Lung microvascular endothelial cell (primary cell): ENCODE results near the gene MLX. TPM values are rescaled to one million over a fixed set of nuclear protein-coding genes. Genes with fewer than 3 reads are reported as not detected.
"Not testable (repeated sequence)": the region's sequence is repeated elsewhere in the genome, so short reads cannot be mapped to it uniquely, and the experiment has no call there.

ENCODE experiments used
- DNase-seq, 2 donors: peaks; one replicate each; pipeline versions ENCODE4 v3.0.0 to v3.0.0-alpha.2; 2010; ENCODE audit warnings: low read depth in 2 of 2
- total RNA-seq: library from RNA; depleted of rRNA; stranded (reverse); fragments of >200 nt; gene quantifications from 2 replicates; pipeline ENCODE4 v1.2.1, GENCODE V29; 2014

Gene MLX
- total RNA-seq, 1 donor from 2014 or later: 35.9 TPM

DNA sequence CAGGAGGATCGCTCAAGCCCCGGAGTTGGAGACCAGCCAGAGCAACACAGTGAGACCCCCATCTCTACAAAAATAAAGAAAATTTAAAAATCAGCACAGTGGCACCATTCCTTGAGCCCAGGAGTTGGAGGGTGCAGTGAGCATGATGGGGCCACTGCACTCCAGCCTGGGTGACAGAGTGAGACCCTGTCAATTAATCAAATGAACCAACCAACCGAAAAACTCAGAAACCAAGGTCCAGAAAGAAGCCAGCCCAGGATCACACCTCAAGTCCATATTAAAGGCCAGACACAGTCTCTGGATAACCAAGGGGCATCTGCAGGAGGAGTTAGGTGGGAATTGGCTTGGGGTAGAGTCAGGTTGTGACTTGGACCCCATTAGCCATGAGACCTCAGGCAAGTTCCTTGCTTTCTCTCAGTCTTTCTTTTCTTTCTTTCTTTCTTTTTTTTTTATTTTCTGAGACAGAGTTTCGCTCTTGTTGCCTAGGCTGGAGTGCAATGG lies 11.7 kb upstream of the MLX start:
- no peak for DNase-seq

DNA sequence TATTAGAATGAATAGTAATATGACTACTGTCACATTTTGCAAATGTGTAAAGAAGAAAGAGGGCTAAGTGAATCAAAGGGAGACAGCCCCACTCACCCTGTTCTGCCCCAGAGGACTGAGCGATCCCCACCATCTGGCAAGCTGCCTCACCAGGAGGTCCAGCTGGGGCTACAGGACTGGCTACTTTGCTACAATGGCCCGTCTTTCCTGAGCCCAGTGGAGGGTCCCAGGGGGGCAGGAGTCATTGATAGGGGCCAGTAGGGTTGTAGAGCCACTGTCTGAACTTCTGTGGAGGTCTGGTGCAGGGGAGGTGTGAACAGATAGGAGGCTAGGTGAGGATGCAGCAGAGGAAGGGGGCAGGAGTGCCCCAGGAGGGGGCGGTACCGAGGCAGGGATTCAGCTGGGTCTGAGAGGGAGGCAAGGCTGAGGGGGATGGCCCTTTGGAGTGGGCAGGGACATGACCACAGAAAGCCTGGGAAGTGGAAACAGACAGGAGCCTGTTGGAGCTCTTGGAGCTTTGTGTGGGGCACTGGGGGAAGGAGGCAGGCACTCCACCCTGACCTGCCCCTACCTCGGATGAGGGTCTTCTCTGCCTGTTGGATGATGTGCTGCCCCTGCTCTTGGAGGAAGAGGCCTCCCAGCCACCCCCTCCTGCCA lies 10.8 kb upstream of the MLX start:
- not testable (repeated sequence) for DNase-seq

DNA sequence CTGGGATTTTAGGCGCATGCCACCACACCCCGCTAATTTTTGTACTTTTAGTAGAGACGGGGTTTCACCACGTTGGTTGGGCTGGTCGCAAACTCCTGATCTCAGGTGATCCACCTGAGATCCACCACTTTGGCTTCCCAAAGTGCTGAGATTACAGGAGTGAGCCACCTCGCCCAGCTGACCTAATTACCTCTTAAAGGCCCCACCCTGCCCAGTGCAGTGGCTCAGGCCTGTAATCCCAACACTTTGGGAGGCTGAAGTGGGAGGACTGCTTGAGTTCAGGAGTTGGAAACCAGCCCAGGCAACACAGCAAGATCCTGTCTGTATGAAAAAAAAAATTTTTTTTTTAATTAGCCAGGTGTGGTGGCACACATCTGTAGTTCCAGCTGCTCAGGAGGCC lies 7.8 kb upstream of the MLX start:
- DNase-seq: no peak

DNA sequence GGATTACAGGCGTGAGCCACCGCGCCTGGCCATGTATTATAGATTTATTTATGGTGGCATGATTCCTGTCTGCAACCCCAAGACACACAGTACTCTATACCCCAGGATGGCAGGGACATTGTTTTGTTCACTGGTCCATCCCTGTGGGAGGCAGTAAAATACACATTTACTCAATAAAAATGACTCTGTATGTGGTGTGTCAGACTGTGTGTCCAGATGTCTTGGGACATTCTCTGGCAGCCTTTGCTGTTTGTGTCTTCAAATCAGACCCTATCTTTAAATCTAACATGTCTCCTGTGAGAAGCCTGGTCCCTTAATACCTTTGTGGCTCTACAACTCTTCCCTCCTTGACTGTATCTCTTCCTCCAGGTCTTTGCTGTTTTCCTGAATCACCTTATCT lies 6.7 kb upstream of the MLX start:
- no peak for DNase-seq

DNA sequence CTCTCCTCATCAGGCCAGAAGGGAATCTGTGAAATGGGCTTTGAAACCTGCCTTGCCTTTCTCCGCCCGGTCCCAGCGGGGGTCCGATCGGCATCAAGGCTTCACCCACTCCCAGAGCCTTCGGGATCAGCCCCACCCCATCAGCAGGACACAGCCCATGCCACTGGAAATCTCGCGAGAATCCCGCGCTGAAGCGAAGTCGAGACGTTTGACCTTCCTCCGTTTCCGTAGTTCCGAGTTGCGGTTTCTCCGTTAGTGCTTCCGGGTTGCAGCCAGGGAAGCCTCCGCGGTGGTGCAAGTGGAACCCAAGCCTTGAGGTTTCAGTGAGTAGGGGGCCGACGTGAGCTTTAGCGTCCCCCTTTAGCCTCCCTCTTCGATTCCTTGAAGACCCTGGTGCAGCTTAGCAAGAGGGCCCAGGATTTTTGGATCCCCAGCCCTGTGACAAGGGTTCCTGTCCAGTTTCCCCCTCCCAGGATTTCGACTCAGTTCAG lies 5.0 kb upstream of the MLX start, which contains the start of gene COASY:
Gene COASY, plus strand, starts transcription at position 252 of the 491 bp plus-strand sequence. CDS start 475 bp downstream, outside the sequence.
- DNase-seq: peak; percentile 98

DNA sequence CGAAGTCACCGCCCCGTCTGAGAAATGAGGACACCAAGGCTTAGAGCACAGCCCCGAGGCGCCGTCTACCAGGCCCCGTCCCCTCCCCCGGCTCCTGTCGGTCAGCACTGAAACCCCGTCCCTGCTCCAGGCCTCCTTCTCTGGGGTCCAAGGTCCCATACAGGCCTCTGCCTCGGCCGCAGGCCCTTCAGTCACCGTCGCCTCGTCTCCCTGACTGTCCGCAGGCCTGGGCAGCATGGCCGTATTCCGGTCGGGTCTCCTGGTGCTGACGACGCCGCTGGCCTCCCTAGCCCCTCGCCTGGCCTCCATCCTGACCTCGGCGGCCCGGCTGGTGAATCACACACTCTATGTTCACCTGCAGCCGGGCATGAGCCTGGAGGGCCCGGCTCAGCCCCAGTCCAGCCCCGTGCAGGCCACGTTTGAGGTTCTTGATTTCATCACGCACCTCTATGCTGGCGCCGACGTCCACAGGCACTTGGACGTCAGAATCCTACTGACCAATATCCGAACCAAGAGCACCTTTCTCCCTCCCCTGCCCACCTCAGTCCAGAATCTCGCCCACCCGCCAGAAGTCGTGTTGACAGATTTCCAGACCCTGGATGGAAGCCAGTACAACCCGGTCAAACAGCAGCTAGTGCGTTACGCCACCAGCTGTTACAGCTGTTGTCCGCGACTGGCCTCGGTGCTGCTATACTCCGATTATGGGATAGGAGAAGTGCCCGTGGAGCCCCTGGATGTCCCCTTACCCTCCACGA lies 4.3 kb upstream of the MLX start:
- peak in 1 of 2 donors; percentile 40 for DNase-seq

DNA sequence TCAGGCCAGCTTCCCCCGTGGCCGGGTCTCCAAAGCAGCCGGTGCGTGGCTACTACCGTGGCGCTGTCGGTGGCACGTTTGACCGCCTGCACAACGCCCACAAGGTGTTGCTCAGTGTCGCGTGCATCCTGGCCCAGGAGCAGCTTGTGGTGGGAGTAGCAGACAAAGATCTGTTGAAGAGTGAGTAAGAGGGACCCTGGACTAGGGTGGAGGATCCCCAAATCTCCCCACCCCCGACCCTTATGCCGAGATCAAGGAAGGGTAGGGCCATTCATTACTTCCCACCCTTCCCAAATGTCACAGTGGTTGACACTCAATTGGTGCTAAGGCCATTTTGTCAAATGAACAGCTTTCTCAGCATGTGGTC lies 3.8 kb upstream of the MLX start:
- DNase-seq: no peak

DNA sequence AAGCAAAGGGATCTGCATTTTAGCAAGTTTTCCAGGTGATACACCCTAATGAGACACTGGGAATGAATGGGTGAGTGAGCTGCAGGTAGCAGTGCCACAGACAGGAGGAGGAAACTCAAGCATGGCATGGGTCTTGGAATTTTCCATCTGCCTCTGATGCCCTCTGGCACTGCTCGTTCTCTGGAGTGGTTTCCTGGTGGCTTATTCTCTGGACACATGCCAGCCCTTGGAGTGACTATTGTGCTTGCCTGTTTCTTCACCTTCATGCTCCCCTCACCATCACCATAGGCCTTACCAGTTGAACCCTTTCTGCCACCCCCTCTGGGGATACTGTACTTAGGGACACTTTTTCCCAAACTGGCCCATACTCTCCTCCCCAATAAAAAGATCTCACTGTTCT lies 3.4 kb upstream of the MLX start:
- DNase-seq: peak in 1 of 2 donors; percentile 12

DNA sequence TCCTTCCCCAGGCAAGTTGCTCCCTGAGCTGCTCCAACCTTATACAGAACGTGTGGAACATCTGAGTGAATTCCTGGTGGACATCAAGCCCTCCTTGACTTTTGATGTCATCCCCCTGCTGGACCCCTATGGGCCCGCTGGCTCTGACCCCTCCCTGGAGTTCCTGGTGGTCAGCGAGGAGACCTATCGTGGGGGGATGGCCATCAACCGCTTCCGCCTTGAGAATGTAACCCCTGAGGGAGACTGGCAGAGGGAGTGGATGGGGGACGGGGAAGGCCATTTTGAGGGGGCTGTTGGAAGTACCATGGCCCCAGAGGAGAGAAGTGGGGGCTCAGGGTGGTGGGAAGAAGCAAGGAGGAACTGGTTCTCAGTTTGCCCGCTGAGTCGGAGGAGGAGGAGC lies 3.0 kb upstream of the MLX start:
- DNase-seq: no peak

DNA sequence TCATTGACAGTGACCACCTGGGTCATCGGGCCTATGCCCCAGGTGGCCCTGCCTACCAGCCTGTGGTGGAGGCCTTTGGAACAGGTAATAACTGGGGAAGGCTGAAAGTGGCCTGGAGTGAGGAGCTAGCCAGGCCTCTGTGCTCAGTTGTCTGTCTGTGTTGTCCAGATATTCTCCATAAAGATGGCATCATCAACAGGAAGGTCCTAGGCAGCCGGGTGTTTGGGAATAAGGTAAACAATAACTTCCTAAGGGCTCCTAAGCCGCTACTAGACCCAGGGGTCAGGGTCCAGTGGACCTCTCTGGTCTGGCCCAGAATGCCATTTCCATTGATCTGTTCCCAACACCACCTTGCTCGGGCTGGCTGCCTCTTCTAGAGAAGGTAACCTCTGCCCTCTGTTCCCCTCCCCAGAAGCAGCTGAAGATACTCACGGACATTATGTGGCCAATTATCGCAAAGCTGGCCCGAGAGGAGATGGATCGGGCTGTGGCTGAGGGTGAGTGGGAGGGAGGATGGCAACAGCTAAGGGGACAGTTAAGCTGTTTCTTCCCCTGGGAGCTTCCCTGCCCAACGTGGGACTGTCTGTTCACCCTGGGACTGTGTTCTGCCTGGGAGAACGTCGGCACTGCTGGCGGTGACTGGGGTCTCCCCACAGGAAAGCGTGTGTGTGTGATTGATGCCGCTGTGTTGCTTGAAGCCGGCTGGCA lies 1.9 kb upstream of the MLX start:
- DNase-seq: no peak

DNA sequence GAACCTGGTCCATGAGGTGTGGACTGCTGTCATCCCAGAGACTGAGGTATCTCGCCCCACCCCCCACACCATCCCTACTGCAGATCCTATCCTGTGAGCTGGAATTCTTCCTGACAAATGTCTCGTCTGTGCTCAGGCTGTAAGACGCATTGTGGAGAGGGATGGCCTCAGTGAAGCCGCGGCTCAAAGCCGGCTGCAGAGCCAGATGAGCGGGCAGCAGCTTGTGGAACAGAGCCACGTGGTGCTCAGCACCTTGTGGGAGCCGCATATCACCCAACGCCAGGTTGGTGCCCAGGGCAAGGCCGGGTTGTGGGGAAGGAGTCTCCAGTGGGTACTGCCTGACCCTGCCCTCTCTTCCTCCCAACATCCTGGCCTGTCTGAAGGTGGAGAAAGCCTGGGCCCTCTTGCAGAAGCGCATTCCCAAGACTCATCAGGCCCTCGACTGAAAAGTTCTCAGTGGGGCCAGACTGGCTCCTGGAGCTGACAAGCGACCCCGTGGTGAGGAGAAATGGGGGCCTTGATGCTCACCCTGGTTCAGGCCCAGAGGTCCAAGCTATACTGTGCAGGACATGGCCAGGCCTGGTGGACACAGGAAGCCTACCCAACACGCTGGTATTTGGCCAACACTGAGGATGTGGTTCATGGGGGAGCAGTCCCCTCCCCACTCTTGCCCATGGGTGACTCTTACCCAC lies 1.2 kb upstream of the MLX start:
- no peak for DNase-seq

DNA sequence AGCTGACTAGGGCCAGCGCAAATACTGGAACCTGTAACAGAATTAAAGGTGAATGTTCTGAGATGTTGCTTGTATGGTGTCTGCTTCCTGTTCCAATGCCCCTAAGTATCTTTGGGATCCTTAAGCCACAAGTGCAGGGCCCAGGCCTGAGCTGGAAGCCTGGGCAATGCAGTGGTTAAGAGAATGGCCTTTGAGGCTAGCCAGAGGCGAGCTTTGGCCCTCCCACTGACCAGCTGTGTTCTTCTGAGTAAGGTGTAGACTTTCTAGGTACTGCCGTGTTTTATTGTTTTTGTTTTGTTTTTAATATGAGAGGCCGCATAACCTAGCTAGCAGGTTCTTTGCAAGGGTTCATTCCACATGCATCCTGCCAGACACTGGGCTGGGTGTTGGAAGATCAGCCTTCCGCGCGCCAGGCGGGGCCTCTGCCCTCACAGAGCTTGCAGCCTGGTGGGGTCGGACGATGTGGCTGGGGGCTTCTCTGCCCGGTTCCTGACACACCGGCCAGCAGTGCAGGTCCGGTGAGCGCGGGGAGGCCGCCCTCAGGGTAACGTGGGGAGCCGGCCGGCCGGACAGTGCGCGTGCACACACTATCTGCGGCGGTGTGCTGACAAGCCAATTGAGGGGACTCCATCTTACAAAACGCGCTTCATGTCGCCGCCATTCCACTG lies 551 bp upstream of the MLX start:
- DNase-seq: no peak

DNA sequence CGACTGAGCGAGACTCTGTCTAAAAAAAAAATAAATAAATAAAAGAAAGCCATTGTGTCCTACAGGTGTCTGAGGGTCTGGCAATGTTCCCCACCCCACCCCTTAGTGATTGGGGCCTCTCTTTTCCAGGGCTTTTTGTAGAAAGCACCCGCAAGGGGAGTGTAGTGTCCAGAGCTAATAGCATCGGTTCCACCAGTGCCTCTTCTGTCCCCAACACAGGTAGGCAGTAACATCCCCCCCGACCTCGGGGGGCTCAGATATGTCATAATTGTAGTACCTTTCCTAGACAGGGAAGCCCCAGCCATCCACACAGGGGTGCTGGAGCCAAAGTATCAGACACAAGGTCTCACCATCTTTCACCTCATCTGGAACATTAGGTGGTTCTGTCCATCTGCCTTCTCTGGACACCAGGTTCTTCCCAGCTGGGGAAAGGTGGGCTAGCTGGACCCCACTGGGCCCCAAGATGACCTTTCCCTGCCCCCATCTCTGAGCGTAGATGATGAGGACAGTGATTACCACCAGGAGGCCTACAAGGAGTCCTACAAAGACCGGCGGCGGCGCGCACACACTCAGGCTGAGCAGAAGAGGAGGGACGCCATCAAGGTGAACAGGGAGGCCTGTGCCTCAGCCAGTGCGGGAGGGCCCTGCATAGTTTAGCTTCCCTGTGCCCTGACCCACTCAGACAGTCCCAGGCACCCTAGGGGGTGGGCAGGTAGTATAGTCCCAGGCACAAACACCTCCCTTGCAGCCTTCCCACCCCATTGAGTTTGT lies 1.6 kb downstream of the MLX start:
- DNase-seq: no peak

DNA sequence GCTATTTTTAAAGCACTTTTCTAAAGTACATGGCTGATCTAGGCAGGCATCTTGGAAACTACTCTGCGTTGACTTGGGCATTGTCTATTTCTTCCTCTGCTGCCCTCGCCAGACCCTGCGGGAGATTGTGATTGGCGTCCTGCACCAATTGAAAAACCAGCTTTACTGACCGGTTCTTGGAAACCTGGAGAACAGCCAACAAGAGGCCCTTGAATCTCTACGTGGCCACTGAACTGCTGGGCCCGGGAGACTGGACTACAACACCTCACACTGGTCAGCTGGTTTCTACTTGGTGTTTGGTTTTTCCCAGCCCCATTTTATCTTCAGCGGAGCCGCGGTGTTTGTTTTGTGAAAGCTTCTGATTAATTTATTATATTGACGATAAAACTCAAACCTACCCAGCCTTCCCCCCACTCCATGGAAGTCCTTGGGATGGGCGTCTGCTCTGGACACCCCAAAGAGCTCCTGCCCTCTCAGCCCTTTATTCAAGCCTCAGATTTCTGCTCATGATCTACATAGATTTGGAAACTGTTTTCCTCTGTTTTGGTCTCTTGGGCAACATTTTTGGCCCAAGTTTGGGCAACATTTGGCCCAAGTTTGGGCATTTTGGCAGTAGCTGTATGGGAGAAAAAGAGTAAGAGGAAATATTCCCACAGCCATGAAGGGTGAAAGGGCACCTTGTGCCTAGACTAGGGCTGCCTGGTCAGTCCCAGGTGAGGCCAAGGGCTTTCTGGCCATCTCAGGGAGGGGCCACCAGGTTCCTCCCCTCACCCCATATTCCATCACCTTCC lies 4.7 kb downstream of the MLX start:
- no peak for DNase-seq

DNA sequence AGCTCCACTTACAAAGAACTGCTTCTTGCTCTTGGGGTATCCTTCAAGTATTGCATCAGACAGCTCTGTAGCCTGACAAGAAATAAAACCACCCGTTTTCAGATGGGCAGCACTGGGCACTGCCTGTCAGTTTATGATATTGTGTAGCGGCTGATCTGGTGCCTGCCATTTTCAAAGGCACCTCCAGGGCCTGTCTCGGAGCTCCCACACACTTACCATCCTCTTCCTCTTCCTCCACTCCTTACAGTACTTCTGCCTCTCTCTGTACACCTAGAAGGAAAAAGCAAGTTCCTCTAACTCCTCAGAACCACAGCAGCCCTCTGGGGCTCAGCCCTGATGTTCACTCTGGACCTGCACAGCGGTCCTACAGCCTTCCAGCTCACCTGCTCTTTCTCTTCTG lies 6.2 kb downstream of the MLX start:
- no peak for DNase-seq

DNA sequence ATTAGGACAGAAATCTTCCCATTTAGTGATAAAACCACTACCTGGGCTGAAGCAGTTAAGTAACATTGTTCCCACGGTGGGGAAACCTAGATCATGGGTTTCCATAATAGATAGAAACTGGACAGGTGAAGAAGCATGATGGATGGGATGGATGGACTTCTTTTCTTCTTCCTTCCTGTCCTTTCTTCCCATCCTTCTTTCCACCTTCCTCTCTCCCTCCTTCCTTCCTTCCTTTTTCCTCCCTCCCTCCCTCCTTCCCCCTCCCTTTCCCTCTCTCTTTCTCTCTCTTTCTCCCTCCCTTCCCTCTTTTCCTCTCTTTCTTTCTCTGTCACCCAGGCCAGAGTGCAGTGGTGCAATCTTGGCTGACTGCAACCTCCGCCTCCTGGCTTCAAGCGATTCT lies 7.6 kb downstream of the MLX start:
- no peak for DNase-seq

DNA sequence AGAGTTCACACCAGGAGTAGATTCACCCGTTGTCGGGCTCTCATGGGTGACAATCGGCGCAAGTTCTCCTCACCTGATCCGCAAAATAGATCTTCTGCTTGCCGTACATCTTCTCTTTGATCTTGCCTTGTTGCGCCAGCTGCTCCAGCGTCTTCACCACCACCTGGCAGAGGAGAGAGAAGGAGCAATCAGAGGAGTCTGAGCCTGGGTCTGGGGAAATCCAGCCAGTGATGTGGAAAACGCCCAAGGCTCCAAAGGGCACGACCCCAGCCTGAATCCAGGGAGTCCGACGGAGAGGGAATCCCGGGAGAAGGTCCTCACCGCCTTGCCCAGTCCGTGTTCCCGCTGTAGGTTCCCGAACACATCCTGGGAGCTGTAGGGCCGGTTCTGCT lies 10.2 kb downstream of the MLX start:
- no peak for DNase-seq

DNA sequence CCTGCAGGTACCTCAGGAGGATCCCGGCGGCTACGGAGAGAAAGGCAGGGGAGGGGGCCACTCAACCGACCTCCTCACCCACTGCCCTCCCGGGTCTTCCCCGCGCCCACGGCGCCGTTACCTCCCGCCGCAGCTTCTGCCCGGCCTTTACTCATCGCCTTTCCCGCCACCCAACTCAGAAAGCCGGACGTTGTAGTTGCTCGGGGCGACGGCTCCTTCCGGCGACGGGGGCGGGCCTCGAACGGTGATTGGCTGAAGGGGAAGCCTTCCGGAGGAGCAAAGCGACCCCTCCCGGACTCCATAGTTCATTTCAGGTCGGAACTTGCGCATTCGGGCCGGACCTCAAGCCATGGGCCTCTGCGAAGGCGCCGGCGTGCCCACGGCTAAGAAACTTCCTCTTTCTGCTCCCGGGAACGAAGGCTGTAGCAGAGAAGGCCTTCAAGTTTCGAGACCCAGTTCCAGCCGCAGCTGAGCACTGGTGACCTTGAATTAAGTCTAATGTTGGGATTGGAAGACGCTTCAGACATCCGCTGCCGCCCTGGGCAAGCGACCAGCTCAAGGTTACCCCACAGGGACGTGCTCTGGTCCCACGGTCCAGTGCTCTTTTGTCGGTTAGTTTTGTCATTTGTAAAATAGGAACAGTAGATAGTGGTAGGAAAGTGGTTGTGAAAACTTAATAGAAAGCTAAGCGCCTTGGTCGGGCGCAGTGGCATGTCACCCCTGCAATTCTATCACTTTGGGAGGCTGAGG lies 10.8 kb downstream of the MLX start, which contains the start of gene PSMC3IP:
Gene PSMC3IP, minus strand, starts transcription at position 198 of the 750 bp plus-strand sequence. Its CDS starts 43 bp downstream, at position 155.
- peak; percentile 95 for DNase-seq
